Left renal pelvis (tissue), 4 donors: ENCODE measurements around the gene HSFX3. TPM values are rescaled to one million over a fixed set of nuclear protein-coding genes. Genes with fewer than 3 reads are reported as not detected.

ENCODE experiments used
- polyA plus RNA-seq, 4 donors: library from polyadenylated mRNA; unstranded; fragments of 120-200 nt; gene quantifications; one replicate each; pipeline ENCODE4 v1.2.1, GENCODE V29; 2013; ENCODE audit not compliant: insufficient read length in 4 of 4

The HSFX3 gene
- polyA plus RNA-seq, 4 donors: 0.15 TPM; not detected in 3

Other genes with a start within 250 kb of the HSFX3 start
- gene IDS, start 44.6 kb downstream of the HSFX3 start, polyA plus RNA-seq: 10 to 100 TPM; 32.4 to 42.5 (median 36.9) TPM
- gene EOLA1, start 8.9 kb downstream of the HSFX3 start, polyA plus RNA-seq: 10 to 100 TPM; 16.3 to 23.2 (median 21.4) TPM
- not detected for gene MAGEA9B, start 37.5 kb upstream of the HSFX3 start, polyA plus RNA-seq
- under 1 TPM in 2 of 4 donors, not detected in 2; 0.46 to 0.78 TPM for gene HSFX2, start 45.4 kb upstream of the HSFX3 start, polyA plus RNA-seq
- 10 to 100 TPM; 40.8 to 57.4 (median 47.5) TPM for gene TMEM185A, start 81.9 kb upstream of the HSFX3 start, polyA plus RNA-seq
- under 1 TPM in 1 of 4 donors, not detected in 3; 0.05 TPM for gene MAGEA11, start 162.1 kb upstream of the HSFX3 start, polyA plus RNA-seq
- gene HSFX1, start 224.1 kb upstream of the HSFX3 start, polyA plus RNA-seq: 1 to 10 TPM; 1.6 to 2.5 (median 2.0) TPM
- gene MAGEA9, start 232.0 kb upstream of the HSFX3 start, polyA plus RNA-seq: not detected